ENCODE measurements around the gene EIF4G2.
A peak's percentile ranks its signal among the peaks of the same experiment; 100 is the strongest.
"Not testable (repeated sequence)": the region's sequence is repeated elsewhere in the genome, so short reads cannot be mapped to it uniquely, and the experiment has no call there.

EIF4G2 gene

DNA sequence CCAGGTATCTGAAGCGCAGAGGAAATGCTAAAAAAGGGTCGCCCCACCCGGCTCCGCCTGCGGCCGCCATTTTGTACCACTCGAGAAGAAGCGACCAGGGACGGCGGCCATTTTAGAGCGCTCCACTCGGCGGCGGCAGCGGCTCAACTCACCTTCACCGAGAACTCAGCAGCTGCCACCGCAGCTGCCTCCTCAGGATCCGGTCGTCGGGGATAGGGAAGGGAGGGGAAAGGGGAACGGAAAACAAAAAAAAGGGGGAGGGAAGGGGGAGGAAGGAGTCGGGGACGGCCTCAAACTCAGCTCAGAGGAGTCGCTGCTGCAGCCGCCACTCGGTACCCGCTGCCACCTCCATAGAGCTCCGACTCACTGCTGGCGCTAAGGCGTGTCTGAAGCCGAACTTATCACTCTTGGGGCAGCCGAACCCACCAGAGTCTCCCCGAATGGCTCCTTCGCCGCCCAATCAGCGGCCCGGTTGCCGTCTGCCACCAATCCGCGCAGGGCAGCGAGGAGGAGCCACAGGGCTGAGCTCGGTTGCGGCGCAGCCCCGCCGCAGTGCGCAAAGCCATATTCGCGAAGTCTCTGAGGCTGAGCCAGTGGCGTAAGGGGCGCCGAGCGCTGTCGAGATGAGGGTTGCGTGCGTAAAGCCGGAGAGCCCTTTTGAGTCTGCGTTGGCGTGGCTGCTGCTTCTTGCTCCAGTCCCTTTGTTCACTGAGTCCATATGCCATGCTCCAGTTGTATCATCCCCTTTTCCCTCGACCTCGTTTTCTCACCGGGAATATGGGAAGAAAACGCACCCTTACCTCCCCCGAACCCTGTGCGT lies at the start of gene EIF4G2:
Gene EIF4G2 (minus strand): TSS at position 374 of the 820 bp plus-strand sequence.
- peak; percentile 96 for DNase-seq (ENCODE audit: low read depth)

- DNase-seq (ENCODE audit: low read depth) = peak; percentile 92
Measured at GRCh38 chr11:10857709-10858438, 49.1 kb upstream of the EIF4G2 start, which contains the start of gene ZBED5. ZBED5 (minus strand) TSS chr11:10858053; CDS start chr11:10854945, 3,108 bp downstream.

GRCh38 chr11:10857459-10857708 lies 48.7 kb upstream of the EIF4G2 start:
- DNase-seq (ENCODE audit: low read depth) = no peak

DNA sequence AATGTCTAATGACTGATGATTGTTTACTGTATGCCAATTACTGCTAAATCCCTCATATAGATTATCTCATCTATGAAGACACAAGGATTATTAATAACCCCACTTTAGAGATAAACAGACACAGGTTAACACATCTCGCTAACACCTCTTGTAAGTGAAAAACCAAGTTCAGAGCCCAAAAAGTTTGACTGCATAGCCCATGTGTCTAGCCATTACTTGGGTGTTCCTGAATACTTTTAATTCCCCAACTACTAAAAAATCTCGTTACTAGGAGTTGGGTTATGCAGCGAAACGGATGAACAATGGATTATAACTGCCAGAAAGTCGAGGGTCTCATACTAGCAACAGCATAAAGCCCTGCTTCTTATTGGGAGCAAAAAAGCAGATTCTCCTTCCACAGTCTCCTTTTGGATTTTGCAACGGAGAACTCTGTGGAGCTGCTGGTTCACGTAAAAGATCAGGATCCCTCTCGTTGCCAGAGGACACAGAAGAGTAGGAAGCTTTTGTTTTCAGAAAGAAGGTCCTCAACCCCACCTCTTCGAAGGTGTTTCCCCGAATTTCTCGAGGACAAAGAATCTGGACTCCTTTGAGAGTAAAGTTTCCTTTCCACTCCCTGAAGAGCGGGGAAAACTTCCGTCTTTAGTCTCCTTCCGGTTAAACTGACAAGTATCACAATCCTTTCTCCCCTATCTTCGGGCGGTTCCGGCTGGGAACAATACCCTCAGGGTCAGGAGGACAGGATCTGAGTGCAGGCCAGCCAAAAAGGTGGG lies 48.1 kb upstream of the EIF4G2 start:
- DNase-seq (ENCODE audit: low read depth) = no peak

DNA sequence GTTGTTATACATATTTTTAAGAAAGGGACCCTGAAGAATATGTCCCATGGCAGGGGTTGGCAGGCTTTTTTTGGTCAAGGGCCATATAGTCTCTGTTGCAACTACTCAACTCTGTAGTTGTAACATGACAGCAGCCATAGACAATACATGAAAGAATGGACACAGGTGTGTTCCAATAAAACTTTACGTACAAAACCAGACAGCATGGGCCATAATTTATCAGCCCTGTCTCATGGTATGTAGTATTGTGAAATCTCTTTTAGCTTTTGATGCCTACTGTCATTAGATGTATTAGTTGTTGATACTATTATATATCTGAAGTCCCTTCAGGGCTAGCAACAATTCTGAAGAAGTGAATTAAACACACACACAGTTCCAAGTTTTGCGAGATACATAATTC lies 46.6 kb upstream of the EIF4G2 start:
- DNase-seq (ENCODE audit: low read depth) = no peak

GRCh38 chr11:10847960-10848860 lies 39.5 kb upstream of the EIF4G2 start:
- no peak for DNase-seq (ENCODE audit: low read depth)

GRCh38 chr11:10846660-10847059 lies 37.9 kb upstream of the EIF4G2 start:
- no peak for DNase-seq (ENCODE audit: low read depth)

DNA sequence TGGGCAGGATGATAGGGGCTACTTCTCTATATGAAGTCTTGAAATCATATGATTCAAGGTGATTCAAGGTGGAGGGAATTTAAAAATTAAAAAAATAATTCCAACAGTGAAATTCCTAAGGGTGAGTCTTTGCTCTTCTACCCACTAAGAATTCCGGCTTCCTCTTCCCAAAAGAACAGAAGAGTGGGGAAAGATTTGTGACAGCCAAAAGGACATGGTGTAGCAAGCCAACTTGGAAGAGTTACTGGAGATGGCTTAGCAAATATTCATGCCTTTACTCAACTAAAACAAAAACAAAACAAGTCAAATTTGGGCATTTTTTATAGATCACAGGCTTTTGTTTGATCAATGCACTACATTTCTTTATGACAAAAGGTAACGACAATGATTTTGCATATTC lies 36.9 kb upstream of the EIF4G2 start:
- DNase-seq (ENCODE audit: low read depth) = no peak

DNA sequence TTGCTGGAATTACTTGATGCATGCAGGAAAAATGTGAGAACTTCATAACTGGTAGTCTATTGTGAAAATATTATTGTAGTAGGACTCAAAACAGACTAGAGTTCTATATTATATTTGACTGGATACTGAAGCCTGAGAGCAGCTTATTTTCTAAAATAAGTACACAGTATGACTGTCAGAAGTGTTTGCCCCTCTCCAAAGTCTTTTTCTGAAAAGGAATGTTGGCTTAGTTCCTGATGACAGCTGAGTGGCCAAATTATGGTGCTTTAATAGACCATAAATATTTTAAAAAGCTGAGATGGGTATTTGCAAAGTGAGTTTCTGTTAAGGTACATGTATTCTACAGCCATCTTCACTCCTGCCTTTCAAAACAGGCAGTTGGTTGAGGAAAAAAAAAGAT lies 36.1 kb upstream of the EIF4G2 start:
- no peak for DNase-seq (ENCODE audit: low read depth)

DNA sequence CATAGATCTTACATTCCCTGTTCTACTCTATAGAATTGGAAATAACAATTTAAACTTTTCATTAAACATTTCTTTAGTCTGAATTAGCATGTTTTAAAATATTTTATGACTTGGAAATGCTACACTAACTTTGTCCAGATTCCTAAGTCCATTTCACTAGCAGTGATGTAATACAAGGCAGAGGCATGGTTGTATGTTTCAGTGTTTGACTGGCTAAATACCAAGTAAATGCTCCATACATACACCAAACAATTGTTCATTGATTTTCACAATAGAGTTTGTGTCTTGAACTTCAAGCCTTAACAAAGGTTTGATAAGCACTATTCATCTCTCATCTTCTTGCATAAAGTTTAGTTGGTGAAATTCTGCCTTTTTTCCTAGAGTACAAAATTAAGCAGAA lies 35.6 kb upstream of the EIF4G2 start:
- no peak for DNase-seq (ENCODE audit: low read depth)

GRCh38 chr11:10838881-10839280 lies 30.2 kb upstream of the EIF4G2 start:
- DNase-seq (ENCODE audit: low read depth) = no peak

DNA sequence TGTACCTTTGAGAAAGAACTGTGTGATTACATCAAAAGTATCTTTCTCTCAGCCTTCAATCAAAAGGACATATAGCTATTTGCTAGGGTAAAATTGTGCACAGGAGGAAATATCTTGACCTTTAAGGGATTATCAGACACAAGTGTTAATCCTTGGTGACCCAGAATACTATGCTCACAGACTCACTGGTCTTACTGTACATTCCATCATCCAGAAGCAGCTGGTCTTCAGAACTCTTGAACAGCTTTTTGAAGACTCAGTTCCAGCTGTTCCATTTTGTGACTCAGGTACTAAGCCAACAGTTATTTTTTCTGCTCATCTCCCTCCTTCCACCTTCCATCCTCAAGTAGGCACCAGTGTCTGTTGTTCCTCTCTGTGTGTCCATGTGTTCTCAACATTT lies 29.4 kb upstream of the EIF4G2 start:
- no peak for DNase-seq (ENCODE audit: low read depth)

DNA sequence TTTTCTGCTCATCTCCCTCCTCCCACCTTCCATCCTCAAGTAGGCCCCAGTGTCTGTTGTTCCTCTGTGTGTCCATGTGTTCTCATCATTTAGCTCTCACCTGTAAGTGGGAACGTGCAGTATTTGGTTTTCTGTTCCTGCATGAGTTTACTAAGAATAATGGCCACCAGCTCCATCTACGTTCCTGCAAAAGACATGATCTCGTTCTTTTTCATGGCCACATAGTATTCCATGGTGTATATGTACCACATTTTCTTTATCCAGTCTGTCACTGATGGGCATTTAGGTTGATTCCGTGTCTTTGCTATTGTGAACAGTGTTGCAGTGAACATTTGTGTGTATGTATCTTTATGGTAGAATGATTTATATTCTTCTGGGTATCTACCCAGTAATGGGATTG lies 28.2 kb upstream of the EIF4G2 start:
- DNase-seq (ENCODE audit: low read depth) = not testable (repeated sequence)

DNA sequence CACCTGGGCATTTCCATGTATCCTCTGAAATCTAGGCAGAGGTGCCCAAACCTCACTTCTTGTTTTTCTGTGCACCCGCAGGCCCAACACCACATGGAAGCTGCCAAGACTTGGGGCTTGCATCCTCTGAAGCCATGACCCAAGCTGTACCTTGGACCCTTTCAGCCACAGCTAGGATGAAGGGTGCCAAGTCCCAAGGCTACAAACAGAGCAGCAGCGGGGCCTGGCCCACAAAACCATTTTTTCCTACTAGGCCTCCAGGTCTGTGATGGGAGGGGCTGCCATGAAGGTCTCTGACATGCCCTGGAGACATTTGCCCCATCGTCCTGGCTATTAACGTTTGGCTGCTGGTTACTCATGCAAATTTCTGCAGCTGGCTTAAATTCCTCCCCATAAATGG lies 20.4 kb upstream of the EIF4G2 start:
- no peak for DNase-seq (ENCODE audit: low read depth)

DNA sequence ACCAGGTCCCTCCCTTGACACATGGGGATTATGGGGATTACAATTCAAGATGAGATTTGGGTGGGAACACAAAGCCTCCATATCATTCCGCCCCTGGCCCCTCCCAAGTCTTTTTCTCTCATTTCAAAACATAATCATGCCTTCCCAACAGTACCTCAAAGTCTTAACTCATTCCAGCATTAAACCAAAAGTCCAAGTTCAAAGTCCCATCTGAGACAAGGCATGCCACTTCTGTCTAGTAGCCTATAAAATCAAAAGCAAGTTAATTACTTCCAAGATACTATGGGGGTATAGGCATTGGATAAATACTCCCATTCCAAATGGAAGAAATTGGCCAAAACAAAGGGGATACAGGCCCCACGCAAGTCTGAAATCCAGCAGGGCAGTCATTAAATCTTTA lies 19.7 kb upstream of the EIF4G2 start:
- DNase-seq (ENCODE audit: low read depth) = no peak

DNA sequence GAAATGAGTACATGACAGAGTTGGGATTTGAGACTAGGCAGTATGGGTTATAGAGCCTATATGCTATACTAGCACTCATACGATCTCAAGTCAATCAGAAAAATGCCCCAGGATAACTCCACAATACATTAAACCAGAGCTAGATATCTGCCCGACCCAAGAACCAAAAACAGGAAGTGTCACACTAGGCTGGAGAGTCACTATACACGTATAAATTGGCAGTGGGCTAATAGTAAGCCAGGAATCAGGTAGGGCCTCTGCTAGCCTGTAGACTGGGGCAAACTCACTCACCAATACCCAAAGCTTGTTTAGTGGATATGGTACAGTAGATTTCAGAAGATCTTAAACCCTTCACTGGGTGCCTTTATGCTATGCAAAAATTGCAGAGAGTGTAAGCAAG lies 16.2 kb upstream of the EIF4G2 start:
- DNase-seq (ENCODE audit: low read depth) = no peak

GRCh38 chr11:10823152-10823579 lies 14.4 kb upstream of the EIF4G2 start:
- no peak for DNase-seq (ENCODE audit: low read depth)

DNA sequence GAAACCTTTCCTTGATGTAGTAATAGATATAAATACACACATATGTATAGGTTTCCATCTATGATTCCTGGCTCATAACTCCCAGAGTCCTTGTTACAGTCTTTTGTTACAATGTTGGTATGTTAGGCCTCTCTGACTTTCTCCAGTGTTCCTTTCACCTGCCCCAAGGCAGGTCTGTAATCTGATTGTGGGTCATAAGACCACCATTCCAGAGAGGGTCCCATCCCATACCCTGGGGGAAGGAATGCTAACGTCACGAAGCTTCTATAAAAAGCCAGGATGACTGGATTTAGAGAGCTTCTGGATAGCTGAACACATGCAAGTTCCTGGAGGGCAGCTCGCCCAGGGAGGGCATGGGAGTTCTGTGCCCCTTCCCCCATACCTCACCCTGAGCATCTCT lies 13.8 kb upstream of the EIF4G2 start:
- not testable (repeated sequence) for DNase-seq (ENCODE audit: low read depth)

DNA sequence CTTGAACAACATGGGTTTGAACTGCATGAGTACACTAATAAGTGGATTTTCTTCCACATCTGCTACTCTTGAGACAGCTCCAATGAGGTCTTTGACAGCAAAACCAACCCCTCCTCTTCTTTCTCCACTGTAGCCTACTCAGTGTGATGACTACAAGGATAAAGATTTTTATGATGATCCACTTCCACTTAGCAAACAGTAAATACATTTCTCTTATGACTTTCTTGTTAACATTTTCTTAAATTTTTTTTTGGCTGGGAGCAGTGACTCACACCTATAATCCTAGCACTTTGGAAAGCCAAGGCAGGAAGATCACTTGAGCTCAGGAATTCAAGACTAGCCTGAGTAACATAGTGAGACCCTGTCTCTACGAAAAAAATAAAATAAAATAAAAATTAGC lies 9.9 kb upstream of the EIF4G2 start:
- DNase-seq (ENCODE audit: low read depth) = no peak

DNA sequence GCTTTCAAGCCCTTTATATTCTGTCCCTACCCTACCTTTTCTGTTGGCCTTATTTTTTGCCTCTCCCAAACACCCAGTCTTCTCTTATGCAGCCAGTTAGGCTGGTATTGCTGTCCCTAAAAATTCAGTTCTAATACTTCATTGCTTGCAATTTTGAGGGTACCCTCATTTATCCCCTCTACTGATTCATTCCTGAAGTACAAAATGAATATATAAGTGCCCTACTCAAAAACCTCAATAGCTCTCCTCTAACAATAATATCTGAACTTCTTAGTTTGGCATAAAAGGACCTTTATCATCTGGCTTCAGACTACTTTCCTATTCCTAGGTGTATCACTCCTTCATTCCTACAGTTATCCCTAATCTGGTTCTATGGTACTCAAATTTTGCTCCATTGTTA lies 5.2 kb upstream of the EIF4G2 start:
- DNase-seq (ENCODE audit: low read depth) = no peak

DNA sequence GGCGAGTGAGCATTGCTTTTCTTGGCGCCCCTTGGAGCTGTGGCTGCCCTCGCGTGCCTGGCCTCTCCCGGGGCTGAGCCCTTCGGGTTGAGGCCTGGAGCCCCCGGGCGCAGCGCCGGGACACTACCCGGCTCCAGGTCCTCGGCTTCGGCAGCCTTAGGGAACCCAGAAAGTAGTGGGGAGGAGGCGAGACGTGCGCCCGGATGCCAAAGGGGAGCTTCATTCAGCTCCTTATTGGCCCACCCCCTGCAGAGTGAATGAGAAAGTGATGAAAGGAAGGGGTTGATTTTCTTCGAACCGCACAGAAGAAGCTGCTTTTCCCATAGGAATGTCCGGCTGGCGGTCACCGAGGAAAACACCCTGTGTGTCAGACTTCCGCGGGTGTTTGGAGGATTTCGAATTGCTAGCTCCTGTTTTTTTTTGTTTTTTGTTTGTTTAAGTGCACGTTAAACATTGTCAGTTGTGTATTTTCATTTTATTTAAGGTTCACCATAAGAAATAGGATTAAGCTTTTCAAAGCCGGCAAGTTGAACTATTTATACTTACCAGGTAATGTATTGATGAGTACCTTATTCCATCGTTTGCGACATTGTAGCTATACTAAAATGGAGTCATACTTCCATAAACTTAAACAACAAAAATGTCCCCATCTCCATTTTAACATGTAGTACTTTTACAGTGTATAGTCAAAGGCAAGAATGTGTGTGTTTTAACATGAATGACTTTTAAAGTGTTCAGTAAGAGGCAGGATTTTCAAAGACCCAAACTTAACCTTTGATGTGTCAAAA lies 841 bp upstream of the EIF4G2 start:
- DNase-seq (ENCODE audit: low read depth) = peak; percentile 30
